DOHH2 (cell line): ENCODE results near the gene MRTFB.

Experiments used
- H3F3A ChIP-seq: fragments of 200-600 bp; sonication (generic), shearing (Covaris generic); 2 replicates; pipeline ENCODE4 v1.6.0; 2016; ENCODE audit warnings: antibody characterized with exemption, mild to moderate bottlenecking; ENCODE audit not compliant: control insufficient read depth, insufficient read depth
- H3K27ac ChIP-seq: fragments of 200-600 bp; sonication (generic); 2 replicates; pipeline ENCODE4 v1.5.1; 2014; ENCODE audit warnings: low read depth, mild to moderate bottlenecking, low read length, moderate library complexity
- H3K27me3 ChIP-seq: fragments of 200-600 bp; sonication (generic); 2 replicates; pipeline ENCODE4 v1.6.1; 2014; ENCODE audit warnings: mild to moderate bottlenecking, low read length, mixed read lengths; ENCODE audit not compliant: control insufficient read depth
- H3K36me3 ChIP-seq: fragments of 200-600 bp; sonication (generic); 2 replicates; pipeline ENCODE4 v1.6.1; 2014; ENCODE audit warnings: mild to moderate bottlenecking, low read length, moderate library complexity, mixed read lengths; ENCODE audit not compliant: control insufficient read depth
- H3K4me1 ChIP-seq: fragments of 200-600 bp; sonication (generic); 2 replicates; pipeline ENCODE4 v1.6.1; 2014; ENCODE audit warnings: mild to moderate bottlenecking, low read length, mixed read lengths; ENCODE audit not compliant: control insufficient read depth
- H3K4me2 ChIP-seq: fragments of 200-600 bp; sonication (generic); 2 replicates; pipeline ENCODE4 v1.6.0; 2014; ENCODE audit warnings: mild to moderate bottlenecking, low read length, moderate library complexity
- H3K4me3 ChIP-seq: fragments of 200-600 bp; sonication (generic); 2 replicates; pipeline ENCODE4 v1.5.1; 2014; ENCODE audit warnings: mild to moderate bottlenecking, low read length, mixed read lengths
- H3K79me2 ChIP-seq: fragments of 200-600 bp; sonication (generic); 2 replicates; pipeline ENCODE4 v1.6.1; 2014; ENCODE audit warnings: mild to moderate bottlenecking, low read length, mixed read lengths; ENCODE audit not compliant: control insufficient read depth
- H3K9me2 ChIP-seq: fragments of 200-600 bp; sonication (generic); replicated peaks from 2 replicates; pipeline ENCODE4 v1.6.1; 2014; ENCODE audit warnings: mild to moderate bottlenecking, low read length, mixed read lengths; ENCODE audit not compliant: control insufficient read depth
- H3K9me3 ChIP-seq: fragments of 200-600 bp; sonication (generic); 2 replicates; pipeline ENCODE4 v1.6.1; 2014; ENCODE audit warnings: antibody characterized with exemption, low read length, mixed read lengths; ENCODE audit not compliant: control insufficient read depth, insufficient read depth
- H4K20me1 ChIP-seq: fragments of 200-600 bp; sonication (generic); 2 replicates; pipeline ENCODE4 v1.6.0; 2014; ENCODE audit warnings: low read depth, mild to moderate bottlenecking, antibody characterized with exemption, low read length, moderate library complexity; ENCODE audit not compliant: control insufficient read depth, insufficient read depth
- EZH2phosphoT487 ChIP-seq: fragments of 200-600 bp; sonication (generic); IDR thresholded peaks from 2 replicates; pipeline ENCODE4 v1.6.1; 2017; ENCODE audit warnings: borderline replicate concordance, mild to moderate bottlenecking, antibody characterized with exemption, low read length, moderate library complexity, mixed read lengths
- TF ChIP-seq, protein P1 (sequence below): fragments of 200-600 bp; sonication (generic); IDR thresholded peaks from one replicate; pipeline ENCODE4 v1.5.1; 2014; ENCODE audit warnings: antibody characterized with exemption, mild to moderate bottlenecking, low read depth, low read length; ENCODE audit not compliant: poor library complexity, severe bottlenecking

MRTFB gene

DNA sequence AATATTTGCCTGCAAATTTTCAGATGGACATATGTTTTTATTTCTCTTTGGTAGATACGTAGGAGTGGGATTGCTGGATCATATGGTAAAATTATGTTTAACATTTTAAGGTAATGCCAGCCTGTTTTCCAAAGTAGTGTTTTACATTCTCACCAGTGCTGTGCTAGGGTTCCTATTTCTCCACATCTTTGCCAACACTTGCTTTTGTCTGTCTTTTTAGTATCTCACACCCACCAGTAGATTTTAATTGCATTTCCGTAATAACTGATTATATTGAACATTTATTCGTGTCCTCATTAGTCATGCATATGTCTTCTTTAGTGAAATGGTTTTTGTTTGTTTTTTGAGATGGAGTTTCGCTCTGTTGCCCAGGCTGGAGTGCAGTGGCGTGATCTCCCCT lies 58.4 kb downstream of the MRTFB start:
- Histone ChIP-seq H3K9me3 (no peaks in the 10 kb centered on the region), H3K27ac (no peak overlapping the region), H4K20me1 (no peaks in the 10 kb centered on the region), H3K9me2 (no peaks in the 10 kb centered on the region), H3F3A (no peaks in the 10 kb centered on the region), H3K79me2 (peaks cover 13% of the 10 kb centered on the region), H3K4me3 (no peak overlapping the region), H3K4me2 (no peak overlapping the region), H3K4me1 (no peaks in the 10 kb centered on the region), H3K27me3 (no peaks in the 10 kb centered on the region), H3K36me3 (no peaks in the 10 kb centered on the region)
- no peak for TF ChIP-seq EZH2phosphoT487
- TF ChIP-seq, protein P1, sequence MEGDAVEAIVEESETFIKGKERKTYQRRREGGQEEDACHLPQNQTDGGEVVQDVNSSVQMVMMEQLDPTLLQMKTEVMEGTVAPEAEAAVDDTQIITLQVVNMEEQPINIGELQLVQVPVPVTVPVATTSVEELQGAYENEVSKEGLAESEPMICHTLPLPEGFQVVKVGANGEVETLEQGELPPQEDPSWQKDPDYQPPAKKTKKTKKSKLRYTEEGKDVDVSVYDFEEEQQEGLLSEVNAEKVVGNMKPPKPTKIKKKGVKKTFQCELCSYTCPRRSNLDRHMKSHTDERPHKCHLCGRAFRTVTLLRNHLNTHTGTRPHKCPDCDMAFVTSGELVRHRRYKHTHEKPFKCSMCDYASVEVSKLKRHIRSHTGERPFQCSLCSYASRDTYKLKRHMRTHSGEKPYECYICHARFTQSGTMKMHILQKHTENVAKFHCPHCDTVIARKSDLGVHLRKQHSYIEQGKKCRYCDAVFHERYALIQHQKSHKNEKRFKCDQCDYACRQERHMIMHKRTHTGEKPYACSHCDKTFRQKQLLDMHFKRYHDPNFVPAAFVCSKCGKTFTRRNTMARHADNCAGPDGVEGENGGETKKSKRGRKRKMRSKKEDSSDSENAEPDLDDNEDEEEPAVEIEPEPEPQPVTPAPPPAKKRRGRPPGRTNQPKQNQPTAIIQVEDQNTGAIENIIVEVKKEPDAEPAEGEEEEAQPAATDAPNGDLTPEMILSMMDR: no peak

DNA sequence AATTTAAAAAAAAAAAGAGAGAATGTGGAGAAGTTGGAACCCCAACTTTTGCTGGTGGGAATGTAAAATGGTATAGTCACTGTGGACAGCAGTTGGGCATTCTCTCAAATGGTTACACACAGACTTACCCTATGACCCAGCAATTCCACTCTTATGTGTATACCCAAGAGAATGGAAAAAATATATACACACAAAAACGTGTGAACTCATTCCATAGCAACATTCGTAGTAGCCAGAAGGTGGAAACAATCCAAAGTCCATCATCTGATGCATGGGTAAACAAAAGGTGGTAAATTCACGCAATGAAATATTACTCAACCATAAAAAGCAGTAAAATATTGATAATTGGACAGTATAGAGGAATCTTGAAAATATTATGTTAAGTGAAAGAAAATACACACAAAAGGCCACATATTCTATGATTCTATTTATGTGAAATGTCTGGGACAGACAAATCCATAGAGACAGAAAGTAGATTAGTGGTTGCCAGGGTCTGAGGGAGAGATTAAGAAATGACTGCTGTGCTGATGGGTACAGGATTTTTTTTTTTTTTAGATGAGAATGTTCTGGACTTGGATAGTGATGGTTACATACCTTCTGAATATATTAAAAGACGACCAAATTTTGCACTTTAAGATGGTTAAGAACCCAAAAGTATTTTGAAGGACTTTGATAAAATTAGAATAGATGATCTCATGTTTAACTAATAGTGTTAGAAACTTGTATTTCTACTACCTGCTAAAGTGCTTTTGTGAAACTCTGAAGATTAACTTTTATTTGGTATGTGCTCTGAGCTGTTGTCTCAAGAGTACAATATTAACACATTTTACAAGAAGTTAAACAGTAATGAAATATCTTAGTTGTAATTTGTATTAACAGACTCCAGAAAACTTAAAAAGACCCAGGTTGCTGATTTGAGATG lies 60.9 kb downstream of the MRTFB start:
- TF ChIP-seq, protein P1: no peak
- no peak for TF ChIP-seq EZH2phosphoT487
- H3K27ac ChIP-seq: no peak overlapping the region
- H3K4me1 ChIP-seq: no peaks in the 10 kb centered on the region

DNA sequence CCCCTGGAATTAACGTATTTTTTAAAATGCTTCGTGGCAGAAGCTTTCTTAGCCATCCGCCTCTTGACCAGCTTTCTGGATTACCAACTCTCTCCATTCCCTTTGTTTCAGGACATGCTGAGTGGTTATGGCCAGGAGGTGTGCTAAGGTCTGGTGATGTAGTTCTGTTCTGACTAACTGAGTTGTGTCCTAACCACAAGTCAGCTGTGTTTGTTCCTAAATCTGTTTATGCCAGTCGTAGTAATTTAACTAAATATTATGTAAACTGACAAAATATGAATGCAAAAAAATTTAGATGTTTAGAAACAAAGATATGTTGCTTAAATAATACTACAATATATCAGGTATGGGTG lies 61.6 kb downstream of the MRTFB start:
- H4K20me1 ChIP-seq: no peaks in the 10 kb centered on the region
- H3K79me2 ChIP-seq: no peaks in the 10 kb centered on the region
- H3K9me2 ChIP-seq: no peaks in the 10 kb centered on the region
- no peak overlapping the region for H3K27ac ChIP-seq
- no peaks in the 10 kb centered on the region for H3K36me3 ChIP-seq
- no peaks in the 10 kb centered on the region for H3K9me3 ChIP-seq
- no peaks in the 10 kb centered on the region for H3K27me3 ChIP-seq
- H3F3A ChIP-seq: no peaks in the 10 kb centered on the region
- H3K4me1 ChIP-seq: no peaks in the 10 kb centered on the region
- no peak overlapping the region for H3K4me2 ChIP-seq
- TF ChIP-seq EZH2phosphoT487: no peak
- TF ChIP-seq, protein P1: no peak
- H3K4me3 ChIP-seq: no peak overlapping the region

More for the DNA sequence above, 60.9 kb downstream of the MRTFB start:
- Histone ChIP-seq H3F3A (no peaks in the 10 kb centered on the region), H4K20me1 (no peaks in the 10 kb centered on the region), H3K27me3 (no peaks in the 10 kb centered on the region), H3K36me3 (no peaks in the 10 kb centered on the region), H3K9me2 (no peaks in the 10 kb centered on the region), H3K4me2 (no peak overlapping the region), H3K79me2 (no peaks in the 10 kb centered on the region), H3K9me3 (no peaks in the 10 kb centered on the region), H3K4me3 (no peak overlapping the region)
